ENCODE data around the gene BMP6. TPM values are rescaled to one million over a fixed set of nuclear protein-coding genes. Genes with fewer than 3 reads are reported as not detected.

BMP6 gene
- polyA plus RNA-seq, 2 donors = 0.26 to 0.55 TPM

- H3K4me3 ChIP-seq (ENCODE audit: low read depth in 1 of 2, low read length in 2 of 2) = no peak overlapping the region
- no peaks in the 10 kb centered on the region for H3K4me1 ChIP-seq (ENCODE audit: control insufficient read depth in 2 of 2, insufficient read depth in 2 of 2, low read length in 1 of 2)
- H3K27ac ChIP-seq (ENCODE audit: low read depth in 2 of 2, low read length in 1 of 2) = no peak overlapping the region
- 93 to 95% methylated on average over 3 of the region's 3 CpGs for WGBS, 2 donors
- no peaks in the 10 kb centered on the region for H3K36me3 ChIP-seq (ENCODE audit: control insufficient read depth in 2 of 2, insufficient read depth in 2 of 2, low read length in 1 of 2)
- H3K9me3 ChIP-seq (ENCODE audit: control insufficient read depth in 2 of 2, insufficient read depth in 1 of 2, low read depth in 1 of 2, low read length in 1 of 2) = no peaks in the 10 kb centered on the region
- H3K27me3 ChIP-seq (ENCODE audit: control insufficient read depth in 1 of 2, insufficient read depth in 2 of 2, low read length in 2 of 2) = peaks cover 0 to 5% of the 10 kb centered on the region in 2 donors
Measured at GRCh38 chr6:7737106-7737505, 11.2 kb downstream of the BMP6 start.

- WGBS, 2 donors = 91 to 95% methylated on average over 2 of the region's 2 CpGs
Measured at GRCh38 chr6:7737867-7738266, 12.0 kb downstream of the BMP6 start.

GRCh38 chr6:7742223-7742785, 16.4 kb downstream of the BMP6 start:
- no peaks in the 10 kb centered on the region for H3K4me1 ChIP-seq (ENCODE audit: control insufficient read depth in 2 of 2, insufficient read depth in 2 of 2, low read length in 1 of 2)
- no peak overlapping the region for H3K27ac ChIP-seq (ENCODE audit: low read depth in 2 of 2, low read length in 1 of 2)
- H3K36me3 ChIP-seq (ENCODE audit: control insufficient read depth in 2 of 2, insufficient read depth in 2 of 2, low read length in 1 of 2) = no peaks in the 10 kb centered on the region
- H3K4me3 ChIP-seq (ENCODE audit: low read depth in 1 of 2, low read length in 2 of 2) = no peak overlapping the region
- 54 to 58% methylated on average over 10 of the region's 10 CpGs for WGBS, 2 donors
- H3K9me3 ChIP-seq (ENCODE audit: control insufficient read depth in 2 of 2, insufficient read depth in 1 of 2, low read depth in 1 of 2, low read length in 1 of 2) = no peaks in the 10 kb centered on the region
- H3K27me3 ChIP-seq (ENCODE audit: control insufficient read depth in 1 of 2, insufficient read depth in 2 of 2, low read length in 2 of 2) = peaks cover 0 to 5% of the 10 kb centered on the region in 2 donors

More at GRCh38 chr6:7737867-7738266, 12.0 kb downstream of the BMP6 start:
- Histone ChIP-seq H3K36me3 (ENCODE audit: control insufficient read depth in 2 of 2, insufficient read depth in 2 of 2, low read length in 1 of 2) (no peaks in the 10 kb centered on the region), H3K4me1 (ENCODE audit: control insufficient read depth in 2 of 2, insufficient read depth in 2 of 2, low read length in 1 of 2) (no peaks in the 10 kb centered on the region), H3K9me3 (ENCODE audit: control insufficient read depth in 2 of 2, insufficient read depth in 1 of 2, low read depth in 1 of 2, low read length in 1 of 2) (no peaks in the 10 kb centered on the region), H3K4me3 (ENCODE audit: low read depth in 1 of 2, low read length in 2 of 2) (no peak overlapping the region), H3K27me3 (ENCODE audit: control insufficient read depth in 1 of 2, insufficient read depth in 2 of 2, low read length in 2 of 2) (peaks cover 0 to 5% of the 10 kb centered on the region in 2 donors), H3K27ac (ENCODE audit: low read depth in 2 of 2, low read length in 1 of 2) (no peak overlapping the region)

- Histone ChIP-seq H3K4me3 (ENCODE audit: low read depth in 1 of 2, low read length in 2 of 2) (no peak overlapping the region), H3K9me3 (ENCODE audit: control insufficient read depth in 2 of 2, insufficient read depth in 1 of 2, low read depth in 1 of 2, low read length in 1 of 2) (no peaks in the 10 kb centered on the region), H3K27me3 (ENCODE audit: control insufficient read depth in 1 of 2, insufficient read depth in 2 of 2, low read length in 2 of 2) (no peaks in the 10 kb centered on the region), H3K36me3 (ENCODE audit: control insufficient read depth in 2 of 2, insufficient read depth in 2 of 2, low read length in 1 of 2) (no peaks in the 10 kb centered on the region), H3K4me1 (ENCODE audit: control insufficient read depth in 2 of 2, insufficient read depth in 2 of 2, low read length in 1 of 2) (no peaks in the 10 kb centered on the region), H3K27ac (ENCODE audit: low read depth in 2 of 2, low read length in 1 of 2) (no peak overlapping the region)
- 82 to 93% methylated on average over 10 of the region's 10 CpGs for WGBS, 2 donors
Measured at GRCh38 chr6:7745942-7746341, 20.0 kb downstream of the BMP6 start.

- WGBS, 2 donors = 83 to 84% methylated on average over 10 of the region's 10 CpGs
- H3K9me3 ChIP-seq (ENCODE audit: control insufficient read depth in 2 of 2, insufficient read depth in 1 of 2, low read depth in 1 of 2, low read length in 1 of 2) = no peaks in the 10 kb centered on the region
- no peaks in the 10 kb centered on the region for H3K4me1 ChIP-seq (ENCODE audit: control insufficient read depth in 2 of 2, insufficient read depth in 2 of 2, low read length in 1 of 2)
- no peak overlapping the region for H3K27ac ChIP-seq (ENCODE audit: low read depth in 2 of 2, low read length in 1 of 2)
- H3K4me3 ChIP-seq (ENCODE audit: low read depth in 1 of 2, low read length in 2 of 2) = no peak overlapping the region
- no peaks in the 10 kb centered on the region for H3K36me3 ChIP-seq (ENCODE audit: control insufficient read depth in 2 of 2, insufficient read depth in 2 of 2, low read length in 1 of 2)
- no peaks in the 10 kb centered on the region for H3K27me3 ChIP-seq (ENCODE audit: control insufficient read depth in 1 of 2, insufficient read depth in 2 of 2, low read length in 2 of 2)
Measured at GRCh38 chr6:7747016-7747415, 21.1 kb downstream of the BMP6 start.

GRCh38 chr6:7747433-7747832, 21.5 kb downstream of the BMP6 start:
- 85 to 89% methylated on average over 5 of the region's 5 CpGs for WGBS, 2 donors
- Histone ChIP-seq H3K4me3 (ENCODE audit: low read depth in 1 of 2, low read length in 2 of 2) (no peak overlapping the region), H3K4me1 (ENCODE audit: control insufficient read depth in 2 of 2, insufficient read depth in 2 of 2, low read length in 1 of 2) (no peaks in the 10 kb centered on the region), H3K9me3 (ENCODE audit: control insufficient read depth in 2 of 2, insufficient read depth in 1 of 2, low read depth in 1 of 2, low read length in 1 of 2) (no peaks in the 10 kb centered on the region), H3K36me3 (ENCODE audit: control insufficient read depth in 2 of 2, insufficient read depth in 2 of 2, low read length in 1 of 2) (no peaks in the 10 kb centered on the region), H3K27ac (ENCODE audit: low read depth in 2 of 2, low read length in 1 of 2) (no peak overlapping the region), H3K27me3 (ENCODE audit: control insufficient read depth in 1 of 2, insufficient read depth in 2 of 2, low read length in 2 of 2) (no peaks in the 10 kb centered on the region)

GRCh38 chr6:7747901-7748504, 22.1 kb downstream of the BMP6 start:
- no peaks in the 10 kb centered on the region for H3K9me3 ChIP-seq (ENCODE audit: control insufficient read depth in 2 of 2, insufficient read depth in 1 of 2, low read depth in 1 of 2, low read length in 1 of 2)
- H3K27ac ChIP-seq (ENCODE audit: low read depth in 2 of 2, low read length in 1 of 2) = no peak overlapping the region
- no peak overlapping the region for H3K4me3 ChIP-seq (ENCODE audit: low read depth in 1 of 2, low read length in 2 of 2)
- H3K36me3 ChIP-seq (ENCODE audit: control insufficient read depth in 2 of 2, insufficient read depth in 2 of 2, low read length in 1 of 2) = no peaks in the 10 kb centered on the region
- H3K4me1 ChIP-seq (ENCODE audit: control insufficient read depth in 2 of 2, insufficient read depth in 2 of 2, low read length in 1 of 2) = no peaks in the 10 kb centered on the region
- 90 to 92% methylated on average over 2 of the region's 2 CpGs for WGBS, 2 donors
- H3K27me3 ChIP-seq (ENCODE audit: control insufficient read depth in 1 of 2, insufficient read depth in 2 of 2, low read length in 2 of 2) = no peaks in the 10 kb centered on the region

GRCh38 chr6:7749478-7749877, 23.6 kb downstream of the BMP6 start:
- 81 to 87% methylated on average over 4 of the region's 4 CpGs for WGBS, 2 donors
- no peak overlapping the region for H3K27ac ChIP-seq (ENCODE audit: low read depth in 2 of 2, low read length in 1 of 2)
- H3K36me3 ChIP-seq (ENCODE audit: control insufficient read depth in 2 of 2, insufficient read depth in 2 of 2, low read length in 1 of 2) = no peaks in the 10 kb centered on the region

GRCh38 chr6:7750197-7750596, 24.3 kb downstream of the BMP6 start:
- Histone ChIP-seq H3K9me3 (ENCODE audit: control insufficient read depth in 2 of 2, insufficient read depth in 1 of 2, low read depth in 1 of 2, low read length in 1 of 2) (no peaks in the 10 kb centered on the region), H3K27me3 (ENCODE audit: control insufficient read depth in 1 of 2, insufficient read depth in 2 of 2, low read length in 2 of 2) (no peaks in the 10 kb centered on the region), H3K4me3 (ENCODE audit: low read depth in 1 of 2, low read length in 2 of 2) (no peak overlapping the region), H3K36me3 (ENCODE audit: control insufficient read depth in 2 of 2, insufficient read depth in 2 of 2, low read length in 1 of 2) (no peaks in the 10 kb centered on the region), H3K27ac (ENCODE audit: low read depth in 2 of 2, low read length in 1 of 2) (no peak overlapping the region), H3K4me1 (ENCODE audit: control insufficient read depth in 2 of 2, insufficient read depth in 2 of 2, low read length in 1 of 2) (no peaks in the 10 kb centered on the region)
- 88% methylated on average over 7 of the region's 7 CpGs for WGBS, 2 donors

More at GRCh38 chr6:7749478-7749877, 23.6 kb downstream of the BMP6 start:
- Histone ChIP-seq H3K4me3 (ENCODE audit: low read depth in 1 of 2, low read length in 2 of 2) (no peak overlapping the region), H3K27me3 (ENCODE audit: control insufficient read depth in 1 of 2, insufficient read depth in 2 of 2, low read length in 2 of 2) (no peaks in the 10 kb centered on the region), H3K9me3 (ENCODE audit: control insufficient read depth in 2 of 2, insufficient read depth in 1 of 2, low read depth in 1 of 2, low read length in 1 of 2) (no peaks in the 10 kb centered on the region), H3K4me1 (ENCODE audit: control insufficient read depth in 2 of 2, insufficient read depth in 2 of 2, low read length in 1 of 2) (no peaks in the 10 kb centered on the region)

- Histone ChIP-seq H3K27ac (ENCODE audit: low read depth in 2 of 2, low read length in 1 of 2) (no peak overlapping the region), H3K9me3 (ENCODE audit: control insufficient read depth in 2 of 2, insufficient read depth in 1 of 2, low read depth in 1 of 2, low read length in 1 of 2) (peaks cover 0 to 3% of the 10 kb centered on the region in 2 donors), H3K27me3 (ENCODE audit: control insufficient read depth in 1 of 2, insufficient read depth in 2 of 2, low read length in 2 of 2) (peaks cover 0 to 2% of the 10 kb centered on the region in 2 donors), H3K36me3 (ENCODE audit: control insufficient read depth in 2 of 2, insufficient read depth in 2 of 2, low read length in 1 of 2) (no peaks in the 10 kb centered on the region), H3K4me3 (ENCODE audit: low read depth in 1 of 2, low read length in 2 of 2) (no peak overlapping the region), H3K4me1 (ENCODE audit: control insufficient read depth in 2 of 2, insufficient read depth in 2 of 2, low read length in 1 of 2) (no peaks in the 10 kb centered on the region)
- 37 to 40% methylated on average over 7 of the region's 7 CpGs for WGBS, 2 donors
Measured at GRCh38 chr6:7758456-7758855, 32.6 kb downstream of the BMP6 start.
